HFFc6 (cell line): ENCODE results near the gene SLC6A3. TPM values are rescaled to one million over a fixed set of nuclear protein-coding genes. Genes with fewer than 3 reads are reported as not detected.

ENCODE experiments used
- DNase-seq: peaks from one replicate; pipeline ENCODE4 v3.0.0-alpha.2; 2018
- H3K27ac Mint-ChIP-seq: 2 replicates; pipeline ENCODE4 v1.8.0; 2020; ENCODE audit warnings: mild to moderate bottlenecking, mixed read lengths
- H3K27me3 Mint-ChIP-seq: 2 replicates; pipeline ENCODE4 v1.8.0; 2021; ENCODE audit warnings: mild to moderate bottlenecking, moderate library complexity, mixed read lengths; ENCODE audit not compliant: insufficient read depth
- H3K36me3 Mint-ChIP-seq: 2 replicates; pipeline ENCODE4 v1.8.0; 2021; ENCODE audit warnings: low read depth, mixed read lengths
- H3K4me1 Mint-ChIP-seq: 2 replicates; pipeline ENCODE4 v1.8.0; 2020; ENCODE audit warnings: low read depth, mixed read lengths
- H3K4me3 Mint-ChIP-seq: 2 replicates; pipeline ENCODE4 v1.8.0; 2020; ENCODE audit warnings: mild to moderate bottlenecking, moderate library complexity, mixed read lengths
- H3K9me3 Mint-ChIP-seq: 2 replicates; pipeline ENCODE4 v1.8.0; 2020; ENCODE audit warnings: mild to moderate bottlenecking, mixed read lengths
- total RNA-seq, 6 experiments: library from RNA; stranded (reverse); fragmentation: NEBNext Ultra II Directional; extraction: Animal tissue kit (Norgen Biotek cat#: 25700); gene quantifications; 2 replicates in 1 of 6; 3 replicates in 5 of 6; pipeline ENCODE4 v1.2.3, GENCODE V29; 2021
- TF ChIP-seq, protein P1 (sequence below): fragments of 200-600 bp; sonication (generic); IDR thresholded peaks from 2 replicates; pipeline ENCODE4 v1.5.0; 2021; ENCODE audit warnings: antibody characterized with exemption, mild to moderate bottlenecking

The SLC6A3 gene
- total RNA-seq, 6 experiments from 2014 or later: not detected

DNA sequence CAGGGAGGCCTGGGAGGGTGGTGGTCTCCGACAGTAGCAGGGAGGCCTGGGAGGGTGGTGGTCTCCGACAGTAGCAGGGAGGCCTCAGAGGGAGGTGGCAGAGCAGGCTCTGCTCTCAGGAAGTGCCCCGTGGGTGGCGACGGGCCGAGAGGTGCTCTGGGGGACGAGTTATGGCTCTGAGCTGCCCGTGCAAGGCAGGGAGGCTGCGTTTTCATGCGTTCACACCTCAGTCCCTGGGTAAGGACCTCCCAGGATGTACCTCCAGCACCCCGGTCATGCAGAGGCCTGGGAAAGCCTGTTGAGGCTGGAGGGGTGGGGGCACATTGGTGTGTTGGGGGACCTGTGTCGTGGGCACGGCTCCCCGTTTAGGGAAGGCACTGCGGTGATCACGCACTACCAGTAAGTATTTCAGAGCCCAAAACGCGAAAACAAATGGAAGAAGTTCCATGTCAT lies 63.0 kb downstream of the SLC6A3 start:
- peaks cover 11% of the 10 kb centered on the region; the same call in 1 of the 2 replicates for H3K4me1 Mint-ChIP-seq
- H3K4me3 Mint-ChIP-seq: no peak overlapping the region
- 0 out of 2 replicates have a peak, but pooled peaks cover 3% of the 10 kb centered on the region for H3K9me3 Mint-ChIP-seq
- no peaks in the 10 kb centered on the region for H3K36me3 Mint-ChIP-seq
- H3K27ac Mint-ChIP-seq: no peak overlapping the region
- no peak for DNase-seq
- TF ChIP-seq, protein P1, sequence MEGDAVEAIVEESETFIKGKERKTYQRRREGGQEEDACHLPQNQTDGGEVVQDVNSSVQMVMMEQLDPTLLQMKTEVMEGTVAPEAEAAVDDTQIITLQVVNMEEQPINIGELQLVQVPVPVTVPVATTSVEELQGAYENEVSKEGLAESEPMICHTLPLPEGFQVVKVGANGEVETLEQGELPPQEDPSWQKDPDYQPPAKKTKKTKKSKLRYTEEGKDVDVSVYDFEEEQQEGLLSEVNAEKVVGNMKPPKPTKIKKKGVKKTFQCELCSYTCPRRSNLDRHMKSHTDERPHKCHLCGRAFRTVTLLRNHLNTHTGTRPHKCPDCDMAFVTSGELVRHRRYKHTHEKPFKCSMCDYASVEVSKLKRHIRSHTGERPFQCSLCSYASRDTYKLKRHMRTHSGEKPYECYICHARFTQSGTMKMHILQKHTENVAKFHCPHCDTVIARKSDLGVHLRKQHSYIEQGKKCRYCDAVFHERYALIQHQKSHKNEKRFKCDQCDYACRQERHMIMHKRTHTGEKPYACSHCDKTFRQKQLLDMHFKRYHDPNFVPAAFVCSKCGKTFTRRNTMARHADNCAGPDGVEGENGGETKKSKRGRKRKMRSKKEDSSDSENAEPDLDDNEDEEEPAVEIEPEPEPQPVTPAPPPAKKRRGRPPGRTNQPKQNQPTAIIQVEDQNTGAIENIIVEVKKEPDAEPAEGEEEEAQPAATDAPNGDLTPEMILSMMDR: no peak
- H3K27me3 Mint-ChIP-seq: peaks cover 28% of the 10 kb centered on the region

DNA sequence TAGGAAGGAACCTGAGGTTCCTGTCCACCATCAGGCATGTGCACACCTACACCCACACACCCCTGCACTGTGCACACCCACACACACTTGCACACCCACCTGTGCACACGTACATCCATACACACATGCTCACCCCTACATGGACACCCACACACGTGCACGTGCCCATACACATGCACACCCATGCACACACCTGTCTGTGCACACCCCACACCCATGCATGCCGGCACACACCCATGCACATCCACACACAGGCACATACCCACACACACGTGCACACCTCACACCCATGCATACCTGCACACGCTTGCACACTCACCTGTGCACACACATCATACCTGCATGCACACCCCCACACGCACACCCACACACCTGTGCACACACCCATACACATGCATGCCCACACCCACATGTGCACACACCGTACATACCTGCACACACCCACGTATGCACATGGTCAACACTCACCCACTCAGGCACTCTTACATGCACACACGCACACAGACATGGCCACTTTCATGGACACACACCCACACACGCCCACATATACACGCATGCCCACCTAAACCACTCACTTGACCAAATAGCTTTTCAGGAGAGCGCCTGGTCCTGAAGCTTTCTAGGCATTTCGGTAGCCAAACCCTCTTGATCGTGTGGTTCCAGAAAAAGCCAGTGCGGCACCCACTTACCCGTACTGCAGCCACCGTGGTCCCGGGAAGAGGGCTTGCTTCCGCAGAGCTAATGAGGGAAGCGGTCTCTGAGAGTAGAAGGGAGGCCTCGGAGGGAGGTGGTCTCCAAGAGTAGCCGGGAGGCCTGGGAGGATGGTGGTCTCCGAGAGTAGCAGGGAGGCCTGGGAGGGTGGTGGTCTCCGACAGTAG lies 63.6 kb downstream of the SLC6A3 start:
- H3K4me3 Mint-ChIP-seq: no peak overlapping the region
- no peak for DNase-seq

DNA sequence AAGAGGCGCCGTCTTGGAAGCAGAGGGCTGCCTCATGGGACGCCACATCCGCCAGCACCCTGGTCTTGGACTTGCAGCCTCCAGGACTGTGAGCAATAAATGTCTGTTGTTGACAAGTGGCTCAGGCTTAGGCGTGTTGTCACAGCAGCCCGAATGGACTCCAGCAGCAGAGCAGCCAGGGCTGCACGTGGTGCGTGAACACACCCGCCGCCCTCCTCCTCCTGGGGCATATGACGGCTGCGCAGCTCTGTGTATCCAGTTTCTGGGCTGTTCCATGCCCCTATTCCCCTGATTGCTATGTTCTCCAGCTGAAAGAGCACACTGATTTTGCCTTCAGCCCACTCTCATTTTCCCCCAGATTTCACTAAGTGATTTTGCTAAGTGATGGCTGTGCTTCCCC lies 64.3 kb downstream of the SLC6A3 start:
- 0 out of 2 replicates have a peak, but pooled peaks cover 3% of the 10 kb centered on the region for H3K9me3 Mint-ChIP-seq
- H3K27me3 Mint-ChIP-seq: peaks cover 32% of the 10 kb centered on the region
- no peak for DNase-seq
- no peaks in the 10 kb centered on the region for H3K36me3 Mint-ChIP-seq
- H3K27ac Mint-ChIP-seq: no peak overlapping the region
- TF ChIP-seq, protein P1: no peak
- peaks cover 6% of the 10 kb centered on the region; the same call in 1 of the 2 replicates for H3K4me1 Mint-ChIP-seq
- H3K4me3 Mint-ChIP-seq: no peak overlapping the region

More for the DNA sequence above, 63.6 kb downstream of the SLC6A3 start:
- no peaks in the 10 kb centered on the region for H3K36me3 Mint-ChIP-seq
- TF ChIP-seq, protein P1: no peak
- no peak overlapping the region for H3K27ac Mint-ChIP-seq
- peaks cover 11% of the 10 kb centered on the region; the same call in 1 of the 2 replicates for H3K4me1 Mint-ChIP-seq
- 0 out of 2 replicates have a peak, but pooled peaks cover 3% of the 10 kb centered on the region for H3K9me3 Mint-ChIP-seq
- H3K27me3 Mint-ChIP-seq: peaks cover 31% of the 10 kb centered on the region

DNA sequence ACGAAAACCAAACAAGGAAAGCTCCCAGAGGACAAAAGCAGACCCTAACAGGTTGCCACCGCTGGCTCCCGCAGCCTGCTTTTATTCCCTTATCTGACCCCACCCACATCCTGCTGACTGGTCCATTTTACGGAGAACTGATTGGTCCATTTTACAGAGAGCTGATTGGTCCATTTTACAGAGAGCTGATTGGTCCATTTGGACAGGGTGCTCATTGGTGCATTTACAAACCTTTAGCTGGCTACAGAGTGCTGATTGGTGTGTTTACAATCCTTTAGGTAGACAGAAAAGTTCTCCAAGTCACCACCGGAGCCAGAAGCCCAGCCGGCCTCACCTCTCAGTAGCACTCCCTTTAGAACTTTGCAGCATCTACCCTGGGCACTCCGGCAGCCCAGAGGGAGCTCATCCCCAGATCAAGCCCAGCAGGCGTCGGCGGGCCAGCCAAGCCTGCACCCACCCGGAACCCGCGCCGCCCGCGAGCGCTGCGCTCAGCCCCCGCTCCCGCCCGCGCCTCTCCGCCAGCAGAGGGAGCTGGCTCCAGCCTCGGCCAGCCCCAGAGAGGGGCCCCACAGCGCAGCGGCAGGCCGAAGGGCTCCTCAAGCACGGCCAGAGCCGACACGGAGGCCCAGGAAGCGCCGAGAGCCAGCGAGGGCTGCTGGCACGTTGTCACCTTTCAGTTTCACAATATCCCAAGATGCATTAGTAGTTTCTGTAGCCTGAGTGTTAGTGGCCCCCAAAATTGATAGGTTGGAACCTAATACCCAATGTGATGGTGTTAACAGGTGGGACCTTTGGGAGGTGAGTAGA lies 65.0 kb downstream of the SLC6A3 start:
- peaks cover 37% of the 10 kb centered on the region for H3K27me3 Mint-ChIP-seq
- DNase-seq: no peak
- H3K9me3 Mint-ChIP-seq: 0 out of 2 replicates have a peak, but pooled peaks cover 3% of the 10 kb centered on the region
- peaks cover 1% of the 10 kb centered on the region; the same call in 1 of the 2 replicates for H3K4me1 Mint-ChIP-seq
- TF ChIP-seq, protein P1: peak; percentile 56
- no peak overlapping the region for H3K4me3 Mint-ChIP-seq
- no peak overlapping the region for H3K27ac Mint-ChIP-seq
- H3K36me3 Mint-ChIP-seq: no peaks in the 10 kb centered on the region

DNA sequence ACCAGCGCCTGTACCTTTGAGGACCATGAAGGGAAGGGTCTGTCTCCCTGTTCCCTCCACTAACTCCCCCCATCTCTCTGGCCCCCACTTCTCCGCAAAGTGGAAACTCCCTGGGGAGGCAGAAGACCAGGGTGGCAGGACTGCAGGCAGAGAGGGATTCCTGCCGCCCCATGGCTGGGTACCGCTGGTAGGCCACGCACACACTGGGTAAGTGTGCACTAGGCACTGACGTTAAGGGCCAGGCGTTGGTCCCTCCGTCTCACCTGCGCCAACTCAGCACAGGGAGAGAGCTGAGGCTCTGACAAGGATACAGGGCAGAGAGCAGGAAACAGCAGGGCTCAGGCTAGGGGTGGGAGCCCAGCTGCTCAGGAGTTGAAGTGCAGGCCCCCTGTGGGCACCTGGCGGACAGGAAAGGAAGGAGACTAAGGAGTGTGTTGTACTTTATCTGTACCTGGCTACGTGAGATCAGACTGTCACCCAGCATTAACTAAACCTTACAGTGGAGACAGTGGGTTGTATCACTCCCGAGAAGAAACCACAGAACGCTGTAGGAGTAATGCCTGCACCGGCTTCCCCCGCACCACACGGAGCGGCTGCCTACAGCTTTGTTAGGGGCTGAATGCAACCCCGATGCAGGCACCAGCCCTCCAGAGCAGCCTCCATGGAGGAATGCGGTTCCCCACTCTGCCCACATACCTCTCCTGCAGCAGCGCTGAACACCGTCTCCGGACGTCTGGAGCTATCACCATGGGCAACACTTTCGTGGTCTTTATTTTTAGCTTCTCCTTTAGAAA lies 66.2 kb downstream of the SLC6A3 start:
- no peaks in the 10 kb centered on the region for H3K36me3 Mint-ChIP-seq
- H3K27me3 Mint-ChIP-seq: peaks cover 46% of the 10 kb centered on the region
- H3K9me3 Mint-ChIP-seq: 0 out of 2 replicates have a peak, but pooled peaks cover 3% of the 10 kb centered on the region
- no peak overlapping the region for H3K27ac Mint-ChIP-seq
- H3K4me1 Mint-ChIP-seq: no peaks in the 10 kb centered on the region
- TF ChIP-seq, protein P1: no peak
- H3K4me3 Mint-ChIP-seq: no peak overlapping the region
- DNase-seq: no peak
